HEK293 (cell line): ENCODE results near the gene SH3GL2.

Experiments
- ZNF121 ChIP-seq: fragments of 450-650 bp; formaldehyde crosslinking; IDR thresholded peaks from 2 replicates; pipeline ENCODE4 v1.5.1; 2016; ENCODE audit warnings: missing biosample characterization, missing genetic modification characterization
- ZNF664 ChIP-seq: fragments of 450-650 bp; formaldehyde crosslinking; IDR thresholded peaks from 2 replicates; pipeline ENCODE4 v1.5.1; 2016; ENCODE audit warnings: missing biosample characterization, missing genetic modification characterization
- ZNF777 ChIP-seq: fragments of 450-650 bp; formaldehyde crosslinking; IDR thresholded peaks from 2 replicates; pipeline ENCODE4 v1.5.1; 2017; ENCODE audit warnings: missing biosample characterization, missing genetic modification characterization, borderline replicate concordance
- ZNF843 ChIP-seq: fragments of 450-650 bp; formaldehyde crosslinking; IDR thresholded peaks from 2 replicates; pipeline ENCODE4 v1.5.1; 2016; ENCODE audit warnings: missing biosample characterization, missing genetic modification characterization
- ZSCAN16 ChIP-seq: fragments of 450-650 bp; formaldehyde crosslinking; IDR thresholded peaks from 2 replicates; pipeline ENCODE4 v1.5.1; 2016; ENCODE audit warnings: missing biosample characterization, missing genetic modification characterization
- TF ChIP-seq, protein P1 (sequence below): fragments of 450-650 bp; formaldehyde crosslinking; IDR thresholded peaks from 2 replicates; pipeline ENCODE4 v1.5.1; 2016; ENCODE audit warnings: missing biosample characterization, missing genetic modification characterization
- TF ChIP-seq, protein P2 (sequence below): fragments of 450-650 bp; formaldehyde crosslinking; IDR thresholded peaks from 2 replicates; pipeline ENCODE4 v1.5.0; 2017; ENCODE audit warnings: missing biosample characterization, missing genetic modification characterization, borderline replicate concordance

DNA sequence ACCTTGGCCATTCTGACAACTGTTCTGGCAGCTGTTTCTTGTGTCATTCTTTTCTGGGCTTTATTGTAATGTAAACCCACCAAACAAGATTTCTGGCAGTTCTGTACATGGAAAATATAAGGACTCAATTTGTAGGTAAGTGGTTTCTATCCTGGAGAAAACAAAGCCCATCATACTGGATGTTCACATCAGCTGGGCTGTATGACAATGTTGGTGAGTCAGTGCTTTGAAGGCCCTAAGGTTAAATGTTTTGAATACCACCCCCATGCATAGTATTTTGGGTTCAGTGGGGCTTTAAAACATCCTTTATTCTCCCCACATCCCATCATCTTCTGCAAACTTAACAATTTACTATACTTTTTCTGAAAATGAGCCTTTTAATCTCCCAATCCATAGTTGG is 52.5 kb downstream of the SH3GL2 start:
- TF ChIP-seq, protein P1, sequence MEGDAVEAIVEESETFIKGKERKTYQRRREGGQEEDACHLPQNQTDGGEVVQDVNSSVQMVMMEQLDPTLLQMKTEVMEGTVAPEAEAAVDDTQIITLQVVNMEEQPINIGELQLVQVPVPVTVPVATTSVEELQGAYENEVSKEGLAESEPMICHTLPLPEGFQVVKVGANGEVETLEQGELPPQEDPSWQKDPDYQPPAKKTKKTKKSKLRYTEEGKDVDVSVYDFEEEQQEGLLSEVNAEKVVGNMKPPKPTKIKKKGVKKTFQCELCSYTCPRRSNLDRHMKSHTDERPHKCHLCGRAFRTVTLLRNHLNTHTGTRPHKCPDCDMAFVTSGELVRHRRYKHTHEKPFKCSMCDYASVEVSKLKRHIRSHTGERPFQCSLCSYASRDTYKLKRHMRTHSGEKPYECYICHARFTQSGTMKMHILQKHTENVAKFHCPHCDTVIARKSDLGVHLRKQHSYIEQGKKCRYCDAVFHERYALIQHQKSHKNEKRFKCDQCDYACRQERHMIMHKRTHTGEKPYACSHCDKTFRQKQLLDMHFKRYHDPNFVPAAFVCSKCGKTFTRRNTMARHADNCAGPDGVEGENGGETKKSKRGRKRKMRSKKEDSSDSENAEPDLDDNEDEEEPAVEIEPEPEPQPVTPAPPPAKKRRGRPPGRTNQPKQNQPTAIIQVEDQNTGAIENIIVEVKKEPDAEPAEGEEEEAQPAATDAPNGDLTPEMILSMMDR = no peak
- TF ChIP-seq ZNF664 (tag by site-specific recombination) = no peak
- no peak for TF ChIP-seq ZNF121 (tag by site-specific recombination)
- TF ChIP-seq ZNF777 (tag by site-specific recombination) = no peak
- TF ChIP-seq, protein P2, sequence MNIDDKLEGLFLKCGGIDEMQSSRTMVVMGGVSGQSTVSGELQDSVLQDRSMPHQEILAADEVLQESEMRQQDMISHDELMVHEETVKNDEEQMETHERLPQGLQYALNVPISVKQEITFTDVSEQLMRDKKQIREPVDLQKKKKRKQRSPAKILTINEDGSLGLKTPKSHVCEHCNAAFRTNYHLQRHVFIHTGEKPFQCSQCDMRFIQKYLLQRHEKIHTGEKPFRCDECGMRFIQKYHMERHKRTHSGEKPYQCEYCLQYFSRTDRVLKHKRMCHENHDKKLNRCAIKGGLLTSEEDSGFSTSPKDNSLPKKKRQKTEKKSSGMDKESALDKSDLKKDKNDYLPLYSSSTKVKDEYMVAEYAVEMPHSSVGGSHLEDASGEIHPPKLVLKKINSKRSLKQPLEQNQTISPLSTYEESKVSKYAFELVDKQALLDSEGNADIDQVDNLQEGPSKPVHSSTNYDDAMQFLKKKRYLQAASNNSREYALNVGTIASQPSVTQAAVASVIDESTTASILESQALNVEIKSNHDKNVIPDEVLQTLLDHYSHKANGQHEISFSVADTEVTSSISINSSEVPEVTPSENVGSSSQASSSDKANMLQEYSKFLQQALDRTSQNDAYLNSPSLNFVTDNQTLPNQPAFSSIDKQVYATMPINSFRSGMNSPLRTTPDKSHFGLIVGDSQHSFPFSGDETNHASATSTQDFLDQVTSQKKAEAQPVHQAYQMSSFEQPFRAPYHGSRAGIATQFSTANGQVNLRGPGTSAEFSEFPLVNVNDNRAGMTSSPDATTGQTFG (tag by site-specific recombination) = no peak
- TF ChIP-seq ZNF843 (tag by site-specific recombination) = no peak
- TF ChIP-seq ZSCAN16 (tag by site-specific recombination) = no peak
